Spleen (tissue), 11 donors: ENCODE data around the gene MAST4. TPM values are rescaled to one million over a fixed set of nuclear protein-coding genes. Genes with fewer than 3 reads are reported as not detected.

ENCODE experiments used
- DNase-seq: peaks from one replicate; pipeline ENCODE4 v3.0.0-alpha.2; 2020
- H3K27ac ChIP-seq, 8 donors: fragments of 200-600 bp; sonication (generic) in 7 of 8; 1 replicate in 4 of 8; 2 replicates in 4 of 8; pipeline versions ENCODE4 v1.5.0 to v1.8.0; 2016 to 2021; ENCODE audit warnings: inconsistent platforms in 4 of 8, mild to moderate bottlenecking in 4 of 8, moderate library complexity in 1 of 8
- H3K27me3 ChIP-seq, 7 donors: fragments of 200-600 bp; sonication (generic) in 6 of 7; replicated peaks in 1 of 7; 1 replicate in 4 of 7; 2 replicates in 3 of 7; pipeline versions ENCODE4 v1.5.0 to v1.8.0; 2016 to 2021; ENCODE audit warnings: inconsistent platforms in 3 of 7, mild to moderate bottlenecking in 1 of 7
- H3K36me3 ChIP-seq, 6 donors: fragments of 200-600 bp; sonication (generic) in 5 of 6; 1 replicate in 4 of 6; 2 replicates in 2 of 6; pipeline versions ENCODE4 v1.5.0 to v1.8.0; 2016 to 2021; ENCODE audit warnings: inconsistent platforms in 2 of 6
- H3K4me1 ChIP-seq, 6 donors: fragments of 200-600 bp; sonication (generic) in 5 of 6; 1 replicate in 3 of 6; 2 replicates in 3 of 6; pipeline versions ENCODE4 v1.5.0 to v1.8.0; 2016 to 2021; ENCODE audit warnings: inconsistent platforms in 3 of 6
- H3K4me3 ChIP-seq, 8 donors: fragments of 200-600 bp; sonication (generic) in 7 of 8; 1 replicate in 4 of 8; 2 replicates in 4 of 8; pipeline versions ENCODE4 v1.5.0 to v1.8.0; 2016 to 2021; ENCODE audit warnings: inconsistent platforms in 4 of 8, mild to moderate bottlenecking in 4 of 8, moderate library complexity in 2 of 8
- H3K9me3 ChIP-seq, 8 donors: fragments of 200-600 bp; sonication (generic) in 7 of 8; 1 replicate in 4 of 8; 2 replicates in 4 of 8; pipeline versions ENCODE4 v1.5.0 to v1.8.0; 2016 to 2021; ENCODE audit warnings: inconsistent platforms in 4 of 8
- CTCF ChIP-seq, 11 experiments: fragments of 200-600 bp in 7 of 11; fragments of 450-650 bp in 4 of 11; sonication (generic) in 4 of 11; IDR thresholded peaks in 8 of 11; conservative IDR thresholded peaks in 3 of 11; 1 replicate in 7 of 11; 2 replicates in 4 of 11; pipeline versions ENCODE4 v1.4.0 to v1.8.0; 2016 to 2021; ENCODE audit warnings: antibody characterized with exemption in 11 of 11, inconsistent platforms in 4 of 11, mild to moderate bottlenecking in 1 of 11
- POLR2A ChIP-seq, 3 donors: fragments of 450-650 bp; IDR thresholded peaks; one replicate each; pipeline ENCODE4 v1.5.1; 2017; ENCODE audit warnings: antibody characterized with exemption in 3 of 3, mild to moderate bottlenecking in 1 of 3
- POLR2AphosphoS5 ChIP-seq, 3 donors: sonication (generic); formaldehyde crosslinking; IDR thresholded peaks; one replicate each; pipeline ENCODE4 v1.5.1; 2017; ENCODE audit warnings: antibody characterized with exemption in 3 of 3
- WGBS, 5 donors: extraction: QIAGEN DNeasy Blood & Tissue Kit in 3 of 5; methylation state at CpG; one replicate each; pipeline versions ENCODE4 v1.1.5 to v1.1.7; 2013 to 2018; 5-methylcytosine and 5-hydroxymethylcytosine counted together
- intact Hi-C: fragments of 100-400 bp; cut with DNase I; formaldehyde crosslinking; loops from one replicate; pipeline ENCODE4 v1.15.0; 2023; ENCODE audit warnings: low total_unique reads
- polyA plus RNA-seq, 3 donors: library from polyadenylated mRNA; stranded (reverse); fragments of 200-250 nt; gene quantifications; one replicate each; pipeline ENCODE4 v1.2.1, GENCODE V29; 2013
- total RNA-seq, 7 donors: library from RNA; depleted of rRNA in 3 of 7; stranded (reverse); fragments of >200 nt in 3 of 7; fragmentation: NEBNext Ultra II Directional in 4 of 7; extraction: Animal tissue kit (Norgen Biotek cat#: 25700) in 4 of 7; gene quantifications; one replicate each; pipeline versions ENCODE4 v1.1.0 to v1.2.1, GENCODE V29; 2016 to 2021
- donor health status: healthy with polysubstance abuse.
- donor health status: DM: no; HTN: no; CAD: no; lungs with moderate emphysema.
- donor health status: DM: no; HTN: no; CAD: no.
- donor health status: Bipolar disorder and iron deficiency.
- donor health status: healthy.
- donor health status: DM: no; HTN: no; CAD: no.
- donor health status: DM: yes; HTN: yes; CAD: no.

Gene MAST4
- total and polyA plus RNA-seq, 10 donors, result 2.5 to 43.7 (median 25.4) TPM

DNA sequence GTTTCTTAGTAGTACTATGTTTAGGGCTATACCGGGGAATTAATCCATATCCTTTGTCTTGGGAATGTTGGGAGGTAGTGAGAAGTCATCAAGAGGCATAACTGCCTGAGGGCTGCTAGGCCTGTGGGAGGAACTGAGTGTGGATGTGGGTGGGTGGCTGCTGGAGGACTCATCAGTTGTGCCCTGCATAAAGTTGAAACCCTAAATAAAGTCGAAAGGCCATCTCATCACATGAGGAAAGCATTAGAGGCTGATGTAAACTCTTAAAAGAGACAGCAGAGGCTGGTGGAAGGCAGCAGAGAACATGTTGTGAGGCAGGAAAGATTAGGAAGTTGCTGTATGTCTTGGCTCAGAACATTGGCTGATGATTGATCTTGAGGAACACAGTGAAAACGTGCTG lies 143.8 kb downstream of the MAST4 start:
- DNase-seq, result no peak
- Histone ChIP-seq H3K4me3 (no peak overlapping the region), H3K27me3 (no peaks in the 10 kb centered on the region), H3K9me3 (no peaks in the 10 kb centered on the region), H3K4me1 (peaks cover 0 to 27% (median 6%) of the 10 kb centered on the region in 6 donors), H3K27ac (no peak overlapping the region), H3K36me3 (no peaks in the 10 kb centered on the region)
- TF ChIP-seq CTCF (IDR thresholded peaks at IDR 0.05 in 8 of 11, conservative IDR thresholded peaks at IDR 0.05 in 3 of 11), result no peak
- no peak for TF ChIP-seq POLR2A (IDR thresholded peaks at IDR 0.05)
- no peak for TF ChIP-seq POLR2AphosphoS5 (IDR thresholded peaks at IDR 0.05)
- intact Hi-C loops, result no loop called here
- 59 to 77% (median 72%) methylated on average over 3 of the region's 3 CpGs for WGBS, 5 donors

DNA sequence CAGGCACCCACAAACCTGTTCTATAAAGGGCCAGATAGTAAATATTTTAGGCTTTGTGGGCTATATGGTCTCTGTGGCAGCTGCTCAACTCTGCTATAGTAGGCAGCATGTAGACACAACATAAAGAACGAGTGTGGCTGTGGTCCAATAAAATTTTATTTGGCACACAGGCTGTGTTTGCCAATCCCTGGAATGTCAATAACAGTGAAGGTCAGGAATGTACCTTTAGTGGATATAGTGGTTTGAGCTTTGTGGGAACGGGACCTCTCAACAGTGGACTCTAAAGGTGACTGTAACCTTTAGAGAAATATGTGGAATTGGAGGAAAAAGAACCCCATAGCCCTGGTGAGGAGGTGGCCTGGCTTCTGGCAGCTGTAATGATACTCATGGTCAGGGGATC lies 145.2 kb downstream of the MAST4 start:
- 77 to 96% (median 91%) methylated on average over 2 of the region's 2 CpGs for WGBS, 5 donors
- Histone ChIP-seq H3K36me3 (no peaks in the 10 kb centered on the region), H3K27me3 (no peaks in the 10 kb centered on the region), H3K4me1 (peaks cover 0 to 27% (median 6%) of the 10 kb centered on the region in 6 donors), H3K27ac (no peak overlapping the region), H3K9me3 (no peaks in the 10 kb centered on the region), H3K4me3 (no peak overlapping the region)
- TF ChIP-seq CTCF (IDR thresholded peaks at IDR 0.05 in 8 of 11, conservative IDR thresholded peaks at IDR 0.05 in 3 of 11) (no peak), POLR2AphosphoS5 (IDR thresholded peaks at IDR 0.05) (no peak), POLR2A (IDR thresholded peaks at IDR 0.05) (no peak)
- intact Hi-C loops, result no loop called here
- DNase-seq, result no peak

DNA sequence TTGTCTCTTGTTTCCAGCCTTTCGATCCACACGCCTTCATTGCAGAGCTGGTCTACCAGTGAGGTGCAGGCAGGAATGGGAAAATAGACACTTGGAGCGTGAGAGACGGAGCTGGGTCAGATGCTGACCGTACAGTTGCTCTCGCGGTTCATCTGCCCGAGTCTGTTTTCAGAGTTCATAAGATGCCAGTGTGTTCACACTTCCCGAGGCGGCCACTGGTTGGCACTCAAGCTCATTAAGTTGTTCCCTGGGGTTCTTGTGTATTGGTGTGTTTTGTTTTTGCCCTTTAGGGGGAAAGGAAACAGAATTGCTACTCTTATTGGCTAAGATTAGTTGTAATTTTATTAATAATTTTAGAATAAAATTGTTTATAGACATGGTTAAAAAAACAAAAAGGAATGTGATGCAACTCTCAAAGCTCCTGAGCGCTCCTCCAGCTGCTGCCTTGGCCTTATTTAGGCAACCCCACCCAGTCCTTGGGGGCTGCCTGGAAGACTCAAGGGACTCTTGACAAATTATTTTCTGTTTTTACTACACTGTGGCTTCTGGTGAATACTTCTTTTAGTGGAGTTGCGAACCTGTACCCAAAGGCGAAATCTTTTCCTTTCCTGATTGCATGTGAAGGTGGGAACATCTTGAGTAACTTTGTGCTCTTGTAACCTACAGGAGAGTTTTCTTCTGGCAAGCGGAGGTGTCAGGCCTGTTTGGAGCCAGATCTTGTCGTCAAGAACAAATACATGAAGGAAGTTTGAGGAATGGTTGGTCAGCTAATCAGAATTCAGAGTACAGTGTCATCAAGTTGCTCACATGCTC lies 146.1 kb downstream of the MAST4 start:
- Histone ChIP-seq H3K27ac (no peak overlapping the region), H3K4me3 (no peak overlapping the region), H3K9me3 (no peaks in the 10 kb centered on the region), H3K27me3 (no peaks in the 10 kb centered on the region), H3K4me1 (peaks cover 0 to 27% (median 6%) of the 10 kb centered on the region in 6 donors), H3K36me3 (no peaks in the 10 kb centered on the region)
- 75 to 87% (median 85%) methylated on average over 15 of the region's 15 CpGs for WGBS, 5 donors
- no peak for TF ChIP-seq CTCF (IDR thresholded peaks at IDR 0.05 in 8 of 11, conservative IDR thresholded peaks at IDR 0.05 in 3 of 11)
- no peak for TF ChIP-seq POLR2A (IDR thresholded peaks at IDR 0.05)
- no peak for TF ChIP-seq POLR2AphosphoS5 (IDR thresholded peaks at IDR 0.05)
- no peak for DNase-seq
- intact Hi-C loops, result no loop called here

GRCh38 chr5:66742896-66743247 lies 146.7 kb downstream of the MAST4 start:
- Histone ChIP-seq H3K36me3 (no peaks in the 10 kb centered on the region), H3K4me1 (peaks cover 0 to 27% (median 6%) of the 10 kb centered on the region in 6 donors), H3K4me3 (no peak overlapping the region), H3K9me3 (no peaks in the 10 kb centered on the region), H3K27ac (no peak overlapping the region), H3K27me3 (peaks cover 0 to 5% (median 0%) of the 10 kb centered on the region in 7 donors)
- no peak for DNase-seq
- intact Hi-C loops, result no loop called here
- 28 to 41% (median 36%) methylated on average over 5 of the region's 5 CpGs for WGBS, 5 donors
- TF ChIP-seq POLR2AphosphoS5 (IDR thresholded peaks at IDR 0.05), result no peak
